Peyer's patch (tissue), 4 donors: ENCODE results near the gene ATG10.

Experiments
- CTCF ChIP-seq, 6 experiments: fragments of 450-650 bp in 4 of 6; fragments of 200-600 bp in 2 of 6; sonication (generic) in 1 of 6; IDR thresholded peaks; one replicate each; pipeline ENCODE4 v1.5.1; 2017 to 2019; ENCODE audit warnings: antibody characterized with exemption in 6 of 6, mild to moderate bottlenecking in 3 of 6, moderate library complexity in 1 of 6
- POLR2A ChIP-seq, 2 donors: fragments of 450-650 bp; IDR thresholded peaks; one replicate each; pipeline ENCODE4 v1.5.1; 2017; ENCODE audit warnings: antibody characterized with exemption in 2 of 2, mild to moderate bottlenecking in 2 of 2, moderate library complexity in 2 of 2

GRCh38 chr5:82158755-82159413 is 187.1 kb downstream of the ATG10 start:
- TF ChIP-seq CTCF (IDR thresholded peaks at IDR 0.05) = no peak
- TF ChIP-seq POLR2A (IDR thresholded peaks at IDR 0.05) = no peak
